ENCODE results near the gene GPR142.

The GPR142 gene

GRCh38 chr17:74351552-74352210 is 15.6 kb upstream of the GPR142 start:
- no peak overlapping the region for H3K4me3 ChIP-seq (replicated peaks; ENCODE audit: low read depth, low read length)
- H3K36me3 ChIP-seq (ENCODE audit: control insufficient read depth, insufficient read depth, low read length), result no peaks in the 10 kb centered on the region
- no peak for TF ChIP-seq CTCF (IDR thresholded peaks at IDR 0.05; ENCODE audit: insufficient read depth, low read length, poor library complexity, severe bottlenecking)
- no peak for DNase-seq (ENCODE audit: extremely low read depth, insufficient read length)
- H3K27me3 ChIP-seq (replicated peaks; ENCODE audit: control insufficient read depth, insufficient read depth, low read length), result no peaks in the 10 kb centered on the region; the same call in 1 of the 2 replicates

- Histone ChIP-seq H3K27me3 (replicated peaks; ENCODE audit: control insufficient read depth, insufficient read depth, low read length) (no peaks in the 10 kb centered on the region; the same call in none of the 2 replicates), H3K4me3 (replicated peaks; ENCODE audit: low read depth, low read length) (no peak overlapping the region), H3K36me3 (ENCODE audit: control insufficient read depth, insufficient read depth, low read length) (no peaks in the 10 kb centered on the region)
- DNase-seq (ENCODE audit: extremely low read depth, insufficient read length), result no peak
- TF ChIP-seq CTCF (IDR thresholded peaks at IDR 0.05; ENCODE audit: insufficient read depth, low read length, poor library complexity, severe bottlenecking), result no peak
Observed at GRCh38 chr17:74353446-74354060, 13.8 kb upstream of the GPR142 start.

GRCh38 chr17:74354123-74354522 is 13.2 kb upstream of the GPR142 start:
- H3K27me3 ChIP-seq (replicated peaks; ENCODE audit: control insufficient read depth, insufficient read depth, low read length), result no peaks in the 10 kb centered on the region; the same call in none of the 2 replicates
- H3K36me3 ChIP-seq (ENCODE audit: control insufficient read depth, insufficient read depth, low read length), result no peaks in the 10 kb centered on the region
- peak; percentile 68 for DNase-seq (ENCODE audit: extremely low read depth, insufficient read length)
- peak; percentile 88 for TF ChIP-seq CTCF (IDR thresholded peaks at IDR 0.05; ENCODE audit: insufficient read depth, low read length, poor library complexity, severe bottlenecking)
- no peak overlapping the region for H3K4me3 ChIP-seq (replicated peaks; ENCODE audit: low read depth, low read length)

- no peak for TF ChIP-seq CTCF (IDR thresholded peaks at IDR 0.05; ENCODE audit: insufficient read depth, low read length, poor library complexity, severe bottlenecking)
- Histone ChIP-seq H3K27me3 (replicated peaks; ENCODE audit: control insufficient read depth, insufficient read depth, low read length) (no peaks in the 10 kb centered on the region; the same call in none of the 2 replicates), H3K4me3 (replicated peaks; ENCODE audit: low read depth, low read length) (no peak overlapping the region)
Observed at GRCh38 chr17:74354561-74354960, 12.7 kb upstream of the GPR142 start.

GRCh38 chr17:74355065-74355464 is 12.2 kb upstream of the GPR142 start:
- Histone ChIP-seq H3K4me3 (replicated peaks; ENCODE audit: low read depth, low read length) (no peak overlapping the region), H3K36me3 (ENCODE audit: control insufficient read depth, insufficient read depth, low read length) (no peaks in the 10 kb centered on the region), H3K27me3 (replicated peaks; ENCODE audit: control insufficient read depth, insufficient read depth, low read length) (no peaks in the 10 kb centered on the region; the same call in none of the 2 replicates)
- DNase-seq (ENCODE audit: extremely low read depth, insufficient read length), result no peak
- no peak for TF ChIP-seq CTCF (IDR thresholded peaks at IDR 0.05; ENCODE audit: insufficient read depth, low read length, poor library complexity, severe bottlenecking)

More at GRCh38 chr17:74354561-74354960, 12.7 kb upstream of the GPR142 start:
- no peaks in the 10 kb centered on the region for H3K36me3 ChIP-seq (ENCODE audit: control insufficient read depth, insufficient read depth, low read length)
- DNase-seq (ENCODE audit: extremely low read depth, insufficient read length), result no peak

Data from GM06990 (cell line).